Activated CD4-positive, alpha-beta T cell treated with anti-CD3 and anti-CD28 coated beads, Interleukin-2, amount 10 ng/mL, durations not matched to agents 24 days and 14 days (primary cell): ENCODE data around the gene CCSER2. TPM values are rescaled to one million over a fixed set of nuclear protein-coding genes. Genes with fewer than 3 reads are reported as not detected.
A peak's percentile ranks its signal among the peaks of the same experiment; 100 is the strongest.
"Not testable (repeated sequence)": the region's sequence is repeated elsewhere in the genome, so short reads cannot be mapped to it uniquely, and the experiment has no call there.

ENCODE experiments used
- DNase-seq: peaks from one replicate; pipeline ENCODE4 v3.0.0; 2022
- H3K27ac Mint-ChIP-seq: one replicate; pipeline ENCODE4 v1.8.0; 2022; ENCODE audit warnings: mild to moderate bottlenecking, mixed read lengths
- H3K27me3 Mint-ChIP-seq: one replicate; pipeline ENCODE4 v1.8.0; 2022; ENCODE audit warnings: mixed read lengths
- H3K36me3 Mint-ChIP-seq: one replicate; pipeline ENCODE4 v1.8.0; 2022; ENCODE audit warnings: low read depth, mild to moderate bottlenecking, mixed read lengths
- H3K4me1 Mint-ChIP-seq: one replicate; pipeline ENCODE4 v1.8.0; 2021; ENCODE audit warnings: mixed read lengths
- H3K4me3 Mint-ChIP-seq: one replicate; pipeline ENCODE4 v1.8.0; 2022; ENCODE audit warnings: mild to moderate bottlenecking, moderate library complexity, mixed read lengths
- H3K9me3 Mint-ChIP-seq: one replicate; pipeline ENCODE4 v1.8.0; 2021; ENCODE audit warnings: mixed read lengths
- intact Hi-C: fragments of 100-400 bp; cut with micrococcal nuclease; formaldehyde crosslinking; loops from one replicate; pipeline ENCODE4 v1.15.1; 2023
- total RNA-seq: library from RNA; stranded (reverse); gene quantifications from 2 replicates; pipeline ENCODE4 v1.2.3, GENCODE V29; 2022

Gene CCSER2
- total RNA-seq, 1 donor from 2014 or later: 45.6 TPM

GRCh38 chr10:84397735-84398144 lies 69.4 kb downstream of the CCSER2 start:
- intact Hi-C loops: no loop called here
- Mint-ChIP-seq H3K27me3 (no peaks in the 10 kb centered on the region), H3K36me3 (peaks cover 45% of the 10 kb centered on the region), H3K4me3 (no peak overlapping the region), H3K27ac (no peak overlapping the region), H3K9me3 (peaks cover 7% of the 10 kb centered on the region), H3K4me1 (peaks cover 9% of the 10 kb centered on the region)
- DNase-seq: no peak

- no peak for DNase-seq
- Mint-ChIP-seq H3K36me3 (peaks cover 43% of the 10 kb centered on the region), H3K9me3 (peaks cover 7% of the 10 kb centered on the region), H3K4me1 (peaks cover 9% of the 10 kb centered on the region), H3K27ac (no peak overlapping the region), H3K27me3 (no peaks in the 10 kb centered on the region), H3K4me3 (no peak overlapping the region)
- intact Hi-C loops: no loop called here
Observed at GRCh38 chr10:84398696-84399095, 70.3 kb downstream of the CCSER2 start.

GRCh38 chr10:84401854-84402611 lies 73.6 kb downstream of the CCSER2 start:
- Mint-ChIP-seq H3K4me1 (peaks cover 17% of the 10 kb centered on the region), H3K4me3 (no peak overlapping the region), H3K27ac (no peak overlapping the region), H3K27me3 (no peaks in the 10 kb centered on the region), H3K9me3 (peaks cover 4% of the 10 kb centered on the region), H3K36me3 (peaks cover 39% of the 10 kb centered on the region)
- intact Hi-C loops: no loop called here
- no peak for DNase-seq

DNA sequence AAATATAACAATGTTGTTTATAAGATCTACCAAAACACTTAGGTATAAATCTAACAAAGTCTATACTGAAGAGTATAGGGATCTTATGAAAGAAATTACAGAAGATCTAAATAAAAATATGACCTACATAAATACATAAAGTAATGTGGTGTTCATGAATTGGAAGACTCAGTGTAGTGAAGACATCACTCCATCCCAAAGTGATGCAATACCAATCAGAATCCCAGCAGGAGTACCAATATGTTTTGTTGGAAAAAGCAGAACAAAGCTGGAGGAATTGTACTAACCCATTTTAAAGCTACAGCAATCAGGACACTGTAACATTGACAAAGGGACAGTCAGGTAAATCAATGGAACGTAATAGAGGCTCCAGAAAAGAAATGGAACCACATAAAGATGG lies 76.4 kb downstream of the CCSER2 start:
- intact Hi-C loops: no loop called here
- Mint-ChIP-seq H3K27ac (no peak overlapping the region), H3K36me3 (peaks cover 39% of the 10 kb centered on the region), H3K27me3 (no peaks in the 10 kb centered on the region), H3K9me3 (peaks cover 7% of the 10 kb centered on the region), H3K4me1 (peaks cover 14% of the 10 kb centered on the region), H3K4me3 (no peak overlapping the region)
- DNase-seq: no peak

GRCh38 chr10:84405662-84406061 lies 77.3 kb downstream of the CCSER2 start:
- Mint-ChIP-seq H3K9me3 (peaks cover 14% of the 10 kb centered on the region), H3K4me3 (no peak overlapping the region), H3K36me3 (peaks cover 39% of the 10 kb centered on the region), H3K4me1 (peaks cover 14% of the 10 kb centered on the region), H3K27ac (no peak overlapping the region), H3K27me3 (no peaks in the 10 kb centered on the region)
- DNase-seq: no peak
- intact Hi-C loops: no loop called here

DNA sequence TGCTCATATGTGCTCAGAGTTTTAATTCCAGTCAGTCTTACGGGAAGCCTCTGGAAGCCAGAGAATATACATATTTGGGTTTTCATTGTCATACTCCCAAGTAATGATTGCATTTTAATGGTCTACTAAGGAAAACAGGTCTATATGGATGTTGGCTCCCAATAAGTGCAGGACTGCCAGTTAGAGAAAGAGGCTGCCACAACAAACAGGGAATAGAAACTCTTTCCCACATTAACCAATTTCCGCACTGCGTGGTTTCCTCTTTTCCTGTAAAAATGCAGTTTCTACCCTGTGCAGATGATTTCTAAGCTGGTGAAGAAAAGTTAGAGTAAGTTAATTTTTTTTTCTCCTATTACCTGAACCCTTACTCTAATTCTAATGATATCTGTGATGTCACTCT lies 78.2 kb downstream of the CCSER2 start:
- H3K4me3 Mint-ChIP-seq: no peak overlapping the region
- H3K4me1 Mint-ChIP-seq: peaks cover 14% of the 10 kb centered on the region
- no peaks in the 10 kb centered on the region for H3K27me3 Mint-ChIP-seq
- DNase-seq: no peak
- peaks cover 22% of the 10 kb centered on the region for H3K9me3 Mint-ChIP-seq
- H3K36me3 Mint-ChIP-seq: peaks cover 40% of the 10 kb centered on the region
- intact Hi-C loops: no loop called here
- no peak overlapping the region for H3K27ac Mint-ChIP-seq

DNA sequence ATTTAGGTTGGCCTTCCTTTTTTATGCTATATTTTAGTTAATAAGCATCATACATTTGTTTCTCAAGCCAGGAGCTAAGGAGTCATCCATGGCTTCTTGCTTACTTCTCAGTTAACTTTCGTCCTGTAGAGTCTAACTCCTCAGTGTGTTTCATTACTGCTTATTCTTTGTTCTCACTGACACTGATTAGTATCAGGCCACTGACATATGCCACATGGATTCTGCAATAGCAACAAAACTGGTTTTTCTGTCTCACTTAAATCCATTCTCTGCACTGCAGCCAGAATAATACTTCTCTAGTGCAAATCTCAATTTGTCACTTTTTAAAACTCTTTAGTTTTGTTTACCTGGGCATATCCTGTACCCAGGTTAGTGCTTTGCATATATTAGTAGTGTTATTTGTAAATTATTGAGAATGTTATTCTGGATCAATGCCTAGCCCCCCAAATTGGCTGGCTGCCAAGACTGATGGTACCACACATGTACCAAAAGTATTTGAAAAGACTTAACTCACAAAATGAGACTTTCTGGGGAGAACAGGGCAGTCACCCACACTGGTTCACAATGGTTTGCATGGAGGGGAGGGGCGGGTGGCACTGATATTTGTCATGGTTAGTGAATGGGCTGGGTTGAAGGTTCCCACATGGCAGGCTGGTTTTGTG lies 79.1 kb downstream of the CCSER2 start:
- Mint-ChIP-seq H3K27ac (no peak overlapping the region), H3K36me3 (peaks cover 46% of the 10 kb centered on the region), H3K4me3 (no peak overlapping the region)

GRCh38 chr10:84412482-84412881 lies 84.1 kb downstream of the CCSER2 start:
- intact Hi-C loops: no loop called here
- Mint-ChIP-seq H3K9me3 (peaks cover 55% of the 10 kb centered on the region), H3K27ac (no peak overlapping the region), H3K4me3 (no peak overlapping the region), H3K36me3 (peaks cover 80% of the 10 kb centered on the region), H3K27me3 (no peaks in the 10 kb centered on the region), H3K4me1 (no peaks in the 10 kb centered on the region)
- no peak for DNase-seq

More for the DNA sequence above, 79.1 kb downstream of the CCSER2 start:
- intact Hi-C loops: no loop called here
- peaks cover 12% of the 10 kb centered on the region for H3K4me1 Mint-ChIP-seq
- no peak for DNase-seq
- peaks cover 31% of the 10 kb centered on the region for H3K9me3 Mint-ChIP-seq
- no peaks in the 10 kb centered on the region for H3K27me3 Mint-ChIP-seq

DNA sequence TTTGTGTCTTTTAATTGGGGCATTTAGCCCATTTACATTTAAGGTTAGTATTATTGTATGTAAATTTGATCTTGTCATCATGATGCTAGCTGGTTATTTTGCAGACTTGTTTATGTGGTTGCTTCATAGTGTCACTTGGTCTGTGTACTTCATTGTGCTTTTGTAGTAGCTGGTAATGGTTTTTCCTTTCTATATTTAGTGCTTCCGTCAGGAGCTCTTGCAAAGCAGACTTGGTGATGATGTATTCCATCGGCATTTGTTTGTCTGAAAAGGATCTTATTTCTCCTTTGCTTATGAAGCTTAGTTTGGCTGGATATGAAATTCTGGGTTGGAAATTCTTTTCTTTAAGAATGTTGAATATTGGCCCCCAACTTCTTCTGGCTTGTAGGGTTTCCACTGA lies 85.7 kb downstream of the CCSER2 start:
- intact Hi-C loops, H3K4me1 Mint-ChIP-seq: not testable (repeated sequence)
- H3K9me3 Mint-ChIP-seq: peaks cover 51% of the 10 kb centered on the region

DNA sequence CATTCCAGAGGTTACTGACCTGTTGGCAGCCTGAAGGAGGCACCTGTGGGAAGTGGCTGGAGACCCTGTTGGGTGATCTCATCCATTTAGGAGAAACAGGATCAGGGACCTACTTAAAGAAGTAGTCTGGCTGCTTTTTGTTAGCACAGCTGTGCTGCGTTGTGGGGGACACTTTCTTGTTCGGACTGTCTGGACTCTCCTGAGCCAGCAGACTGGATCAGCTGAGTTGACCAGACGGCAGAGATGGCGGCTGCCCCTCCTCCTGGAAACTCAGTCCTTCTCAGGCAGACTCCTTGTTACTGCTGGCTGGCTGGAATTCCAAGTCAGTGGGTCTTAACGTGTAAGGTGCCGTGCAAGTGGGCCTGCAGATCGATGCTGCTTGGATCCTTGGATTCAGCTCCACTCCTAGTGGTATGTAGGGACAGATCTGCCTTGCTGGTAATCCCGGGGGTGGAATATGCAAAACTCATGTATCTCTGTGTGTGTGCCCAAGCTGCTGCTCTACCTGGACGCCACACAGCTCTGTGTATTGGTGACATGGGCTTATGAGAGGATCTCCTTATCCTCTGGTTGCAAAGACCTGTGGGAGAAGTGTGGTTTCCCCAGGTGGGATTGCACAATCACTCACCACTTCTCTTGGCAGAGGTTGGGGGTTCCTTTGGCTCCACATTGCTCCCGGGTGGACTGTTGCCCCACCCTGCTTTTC lies 87.3 kb downstream of the CCSER2 start:
- H3K27ac Mint-ChIP-seq: no peak overlapping the region
- H3K36me3 Mint-ChIP-seq: peaks cover 86% of the 10 kb centered on the region
- H3K9me3 Mint-ChIP-seq: peaks cover 51% of the 10 kb centered on the region
- no peaks in the 10 kb centered on the region for H3K27me3 Mint-ChIP-seq
- DNase-seq: no peak
- intact Hi-C loops: no loop called here
- no peaks in the 10 kb centered on the region for H3K4me1 Mint-ChIP-seq
- H3K4me3 Mint-ChIP-seq: no peak overlapping the region

More for the DNA sequence above, 85.7 kb downstream of the CCSER2 start:
- not testable (repeated sequence) for DNase-seq, H3K4me3 Mint-ChIP-seq, H3K27ac Mint-ChIP-seq, H3K27me3 Mint-ChIP-seq
- H3K36me3 Mint-ChIP-seq: peaks cover 84% of the 10 kb centered on the region

GRCh38 chr10:84416245-84416555 lies 87.8 kb downstream of the CCSER2 start:
- DNase-seq: no peak
- Mint-ChIP-seq H3K36me3 (peaks cover 87% of the 10 kb centered on the region), H3K4me3 (no peak overlapping the region), H3K27me3 (no peaks in the 10 kb centered on the region), H3K27ac (no peak overlapping the region), H3K4me1 (no peaks in the 10 kb centered on the region), H3K9me3 (peaks cover 51% of the 10 kb centered on the region)
- intact Hi-C loops: no loop called here

DNA sequence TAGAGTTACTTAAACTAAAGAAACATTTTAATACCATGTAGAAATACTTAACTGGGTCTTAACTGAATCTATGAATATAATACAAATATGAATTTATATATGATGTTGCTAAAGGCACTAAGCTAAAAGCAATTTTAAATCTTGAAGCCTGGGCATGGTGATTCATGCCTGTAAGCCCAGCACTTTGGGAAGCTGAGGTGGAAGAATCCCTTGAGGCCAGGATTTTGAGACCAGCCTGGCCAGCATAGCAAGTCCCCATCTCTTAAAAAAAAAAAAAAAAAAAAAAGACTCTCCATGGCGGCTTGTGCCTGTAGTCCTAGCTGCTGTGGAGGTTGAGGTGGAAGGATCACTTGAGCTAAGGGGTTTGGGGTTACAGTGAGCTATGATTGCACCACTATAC lies 95.3 kb downstream of the CCSER2 start:
- Mint-ChIP-seq H3K4me3 (no peak overlapping the region), H3K36me3 (peaks cover 55% of the 10 kb centered on the region), H3K27ac (no peak overlapping the region), H3K27me3 (no peaks in the 10 kb centered on the region), H3K9me3 (peaks cover 23% of the 10 kb centered on the region), H3K4me1 (peaks cover 19% of the 10 kb centered on the region)
- intact Hi-C loops: no loop called here
- DNase-seq: no peak

DNA sequence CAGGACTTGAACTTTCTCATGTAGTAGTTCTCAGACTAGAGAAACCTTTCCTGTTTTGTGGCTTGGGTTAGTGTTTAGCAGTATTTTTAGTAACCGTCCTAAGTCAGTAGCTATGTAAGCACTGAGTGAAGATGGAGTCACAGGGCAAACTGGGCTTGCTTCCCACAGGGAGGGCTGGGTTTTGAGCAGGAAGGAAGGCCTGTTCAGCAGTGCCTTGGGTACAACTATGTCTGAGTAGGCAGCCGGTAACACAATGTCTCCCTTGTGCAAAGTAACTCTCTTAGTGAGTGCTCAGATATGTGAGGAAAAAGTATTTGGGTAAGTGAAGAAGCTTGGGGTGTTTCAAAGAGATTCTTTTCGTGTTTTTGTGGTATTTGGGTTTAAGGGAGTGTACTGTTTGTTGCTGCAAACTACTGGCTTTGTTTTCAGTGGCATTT lies 96.4 kb downstream of the CCSER2 start:
- Mint-ChIP-seq H3K36me3 (peaks cover 48% of the 10 kb centered on the region), H3K9me3 (peaks cover 16% of the 10 kb centered on the region), H3K27me3 (no peaks in the 10 kb centered on the region), H3K27ac (peak overlapping the region; percentile 88), H3K4me3 (peak overlapping the region; percentile 62), H3K4me1 (peaks cover 19% of the 10 kb centered on the region)
- intact Hi-C loops: no loop called here
- DNase-seq: peak; percentile 65
